ENCODE measurements around the gene COX7A2L. TPM values are rescaled to one million over a fixed set of nuclear protein-coding genes. Genes with fewer than 3 reads are reported as not detected.
A peak's percentile ranks its signal among the peaks of the same experiment; 100 is the strongest.

COX7A2L gene
- total and polyA plus RNA-seq, 2 of the 8 experiments (the other 6 are each of a cell fraction or from before 2014, with no cell fraction given): 85.6 to 114 TPM

GRCh38 chr2:42360890-42361727 is at the start of gene COX7A2L (continued):
- peak; percentile 61 for TF ChIP-seq USF2 (IDR thresholded peaks at IDR 0.05; ENCODE audit: low read length)
- no peak for TF ChIP-seq KDM1A (IDR thresholded peaks at IDR 0.05; ENCODE audit: borderline replicate concordance, low read length)
- no peak; the same call in 1 of the 2 replicates for TF ChIP-seq BACH1 (IDR thresholded peaks at IDR 0.05; ENCODE audit: low read length)
- TF ChIP-seq CBX8 (IDR thresholded peaks at IDR 0.05; ENCODE audit: borderline replicate concordance, low read depth, low read length): no peak
- TF ChIP-seq SP4 (IDR thresholded peaks at IDR 0.05; ENCODE audit: low read length): peak; percentile 100
- TF ChIP-seq ZNF274 (IDR thresholded peaks at IDR 0.05; ENCODE audit: borderline replicate concordance, extremely low read depth, low read length): no peak
- peak; percentile 61 for TF ChIP-seq KDM4A (IDR thresholded peaks at IDR 0.05; ENCODE audit: low read depth, low read length, severe bottlenecking)
- TF ChIP-seq JUND (IDR thresholded peaks at IDR 0.05; ENCODE audit: low read length): no peak

All from H1 (cell line).